Liver (tissue), 3 donors: ENCODE data around the gene MGST3.

ENCODE experiments used
- ATF3 ChIP-seq: IDR thresholded peaks from 2 replicates; pipeline ENCODE4 v1.6.1; 2016; ENCODE audit warnings: antibody characterized with exemption
- CTCF ChIP-seq: fragments of 150-350 bp; IDR thresholded peaks from 2 replicates; pipeline ENCODE4 v1.5.1; 2017; ENCODE audit warnings: improper control_type of control experiment, low read depth, low read length; ENCODE audit not compliant: missing input control
- GABPA ChIP-seq, 2 donors: IDR thresholded peaks in 1 of 2; conservative IDR thresholded peaks in 1 of 2; 2 replicates each; pipeline ENCODE4 v1.6.1; 2016; ENCODE audit warnings: antibody characterized with exemption in 2 of 2, mild to moderate bottlenecking in 1 of 2, moderate library complexity in 1 of 2
- HNF4A ChIP-seq, 2 donors: conservative IDR thresholded peaks; 2 replicates each; pipeline ENCODE4 v1.6.1; 2016; ENCODE audit warnings: antibody characterized with exemption in 2 of 2, mild to moderate bottlenecking in 2 of 2
- TAF1 ChIP-seq: conservative IDR thresholded peaks from 2 replicates; pipeline ENCODE4 v1.6.1; 2016; ENCODE audit warnings: antibody characterized with exemption, mild to moderate bottlenecking
- donor health status: healthy.
- donor health status: healthy.

GRCh38 chr1:165650981-165651625 is 20.1 kb downstream of the MGST3 start:
- TF ChIP-seq ATF3 (no peak), CTCF (no peak), HNF4A (conservative IDR thresholded peaks at IDR 0.05) (no peak), TAF1 (no peak), GABPA (IDR thresholded peaks at IDR 0.05 in 1 of 2, conservative IDR thresholded peaks at IDR 0.05 in 1 of 2) (no peak)
